Mesenchymal stem cell (in vitro differentiated cells and primary cell): ENCODE data around the gene C11orf91.

Experiments
- DNase-seq: peaks from one replicate; pipeline ENCODE4 v3.0.0-alpha.2; 2013
- H2AFZ ChIP-seq: one replicate; pipeline ENCODE4 v1.6.1; 2013; ENCODE audit warnings: low read depth, mild to moderate bottlenecking, control low read depth, inconsistent platforms, low read length, moderate library complexity
- H2AK5ac ChIP-seq: 2 replicates; pipeline ENCODE4 v1.6.1; 2013; ENCODE audit warnings: low read length, moderate library complexity, mild to moderate bottlenecking, inconsistent platforms; ENCODE audit not compliant: severe bottlenecking
- H2BK120ac ChIP-seq: one replicate; pipeline ENCODE4 v1.6.1; 2013; ENCODE audit warnings: low read depth, mild to moderate bottlenecking, inconsistent platforms, low read length, moderate library complexity
- H2BK12ac ChIP-seq, 2 experiments: one replicate each; pipeline ENCODE4 v1.6.1; 2013; ENCODE audit warnings: inconsistent platforms in 2 of 2, low read length in 2 of 2, mild to moderate bottlenecking in 2 of 2, moderate library complexity in 2 of 2, control low read depth in 1 of 2
- H2BK15ac ChIP-seq: one replicate; pipeline ENCODE4 v1.6.1; 2013; ENCODE audit warnings: mild to moderate bottlenecking, low read depth, inconsistent platforms; ENCODE audit not compliant: poor library complexity, severe bottlenecking
- H2BK5ac ChIP-seq: 2 replicates; pipeline ENCODE4 v1.6.1; 2013; ENCODE audit warnings: low read depth, mild to moderate bottlenecking, low read length, control low read depth, inconsistent platforms; ENCODE audit not compliant: poor library complexity, severe bottlenecking
- H3K14ac ChIP-seq, 2 experiments: one replicate each; pipeline ENCODE4 v1.6.1; 2013; ENCODE audit warnings: inconsistent platforms in 2 of 2, low read length in 2 of 2, control low read depth in 1 of 2, mild to moderate bottlenecking in 1 of 2, moderate library complexity in 1 of 2
- H3K18ac ChIP-seq, 2 experiments: one replicate each; pipeline ENCODE4 v1.6.1; 2013; ENCODE audit warnings: inconsistent platforms in 2 of 2, low read length in 2 of 2, control low read depth in 1 of 2, low read depth in 1 of 2, mild to moderate bottlenecking in 1 of 2
- H3K23ac ChIP-seq, 2 experiments: one replicate each; pipeline ENCODE4 v1.6.1; 2013; ENCODE audit warnings: inconsistent platforms in 2 of 2, low read length in 2 of 2, mild to moderate bottlenecking in 2 of 2, moderate library complexity in 2 of 2, control low read depth in 1 of 2
- H3K27ac ChIP-seq: 2 replicates; pipeline ENCODE4 v1.5.1; 2013; ENCODE audit warnings: mild to moderate bottlenecking, moderate library complexity, low read length, control low read depth, inconsistent platforms; ENCODE audit not compliant: poor library complexity, severe bottlenecking
- H3K27me3 ChIP-seq, 2 experiments: 2 replicates each; pipeline versions ENCODE4 v1.6.1 to v1.7.0; 2013; ENCODE audit warnings: low read length in 2 of 2, mild to moderate bottlenecking in 2 of 2, moderate library complexity in 2 of 2, control low read depth in 1 of 2, inconsistent platforms in 1 of 2; ENCODE audit not compliant: control insufficient read depth in 1 of 2, insufficient read depth in 1 of 2
- H3K36me3 ChIP-seq, 2 experiments: 2 replicates each; pipeline versions ENCODE4 v1.6.1 to v1.7.0; 2013; ENCODE audit warnings: low read length in 2 of 2, control low read depth in 1 of 2, inconsistent platforms in 1 of 2, low read depth in 1 of 2, mild to moderate bottlenecking in 1 of 2; ENCODE audit not compliant: insufficient read depth in 2 of 2, control insufficient read depth in 1 of 2
- H3K4ac ChIP-seq, 2 experiments: one replicate each; pipeline ENCODE4 v1.6.1; 2013; ENCODE audit warnings: inconsistent platforms in 2 of 2, low read length in 2 of 2, mild to moderate bottlenecking in 2 of 2, moderate library complexity in 2 of 2, control low read depth in 1 of 2, low read depth in 1 of 2
- H3K4me1 ChIP-seq: 2 replicates; pipeline ENCODE4 v1.6.1; 2013; ENCODE audit warnings: low read depth, low read length, control low read depth; ENCODE audit not compliant: control insufficient read depth, insufficient read depth
- H3K4me2 ChIP-seq: 2 replicates; pipeline ENCODE4 v1.6.1; 2013; ENCODE audit warnings: low read length, mild to moderate bottlenecking, inconsistent platforms; ENCODE audit not compliant: poor library complexity, severe bottlenecking
- H3K4me3 ChIP-seq, 2 experiments: 2 replicates each; pipeline versions ENCODE4 v1.5.1 to v1.7.0; 2013; ENCODE audit warnings: low read length in 2 of 2, mild to moderate bottlenecking in 2 of 2, control low read depth in 1 of 2, low read depth in 1 of 2; ENCODE audit not compliant: insufficient read depth in 1 of 2
- H3K79me1 ChIP-seq: replicated peaks from 2 replicates; pipeline ENCODE4 v1.6.1; 2013; ENCODE audit warnings: mild to moderate bottlenecking, control low read depth, low read length, inconsistent platforms; ENCODE audit not compliant: poor library complexity, severe bottlenecking
- H3K9ac ChIP-seq: 2 replicates; pipeline ENCODE4 v1.7.0; 2013; ENCODE audit warnings: mild to moderate bottlenecking, low read length, moderate library complexity
- H3K9me3 ChIP-seq: 2 replicates; pipeline ENCODE4 v1.7.0; 2013; ENCODE audit warnings: mild to moderate bottlenecking, low read length; ENCODE audit not compliant: control insufficient read depth
- H4K8ac ChIP-seq: one replicate; pipeline ENCODE4 v1.6.1; 2013; ENCODE audit warnings: inconsistent platforms, mild to moderate bottlenecking, low read length, moderate library complexity
- H4K91ac ChIP-seq: one replicate; pipeline ENCODE4 v1.6.1; 2013; ENCODE audit warnings: mild to moderate bottlenecking, low read length, inconsistent platforms
- WGBS: methylation state at CpG from one replicate; pipeline ENCODE4 v1.1.7; 2013; ENCODE audit warnings: mixed read lengths; 5-methylcytosine and 5-hydroxymethylcytosine counted together

Gene C11orf91

GRCh38 chr11:33741806-33742205, 41.2 kb upstream of the C11orf91 start:
- H2BK120ac ChIP-seq: no peak overlapping the region
- no peaks in the 10 kb centered on the region for H3K27me3 ChIP-seq
- no peak overlapping the region for H3K4me2 ChIP-seq
- peaks cover 6 to 26% of the 10 kb centered on the region in 2 experiments for H3K36me3 ChIP-seq
- no peak overlapping the region for H3K27ac ChIP-seq
- H3K4ac ChIP-seq: no peak overlapping the region
- H2AFZ ChIP-seq: no peak overlapping the region
- no peak overlapping the region for H2AK5ac ChIP-seq
- no peak overlapping the region for H3K4me3 ChIP-seq
- H3K9me3 ChIP-seq: no peaks in the 10 kb centered on the region
- H3K79me1 ChIP-seq: no peaks in the 10 kb centered on the region
- no peak overlapping the region for H3K9ac ChIP-seq
- no peak overlapping the region for H3K18ac ChIP-seq
- H2BK15ac ChIP-seq: no peak overlapping the region
- DNase-seq: no peak
- no peak overlapping the region for H4K91ac ChIP-seq
- no peak overlapping the region for H4K8ac ChIP-seq
- H2BK5ac ChIP-seq: no peak overlapping the region
- H3K23ac ChIP-seq: no peak overlapping the region
- 85% methylated on average over 7 of the region's 7 CpGs for WGBS
- no peak overlapping the region for H2BK12ac ChIP-seq
- peaks cover 5% of the 10 kb centered on the region for H3K4me1 ChIP-seq
- no peak overlapping the region for H3K14ac ChIP-seq

- Histone ChIP-seq H3K4me3 (peak overlapping the region in 1 of 2 experiments; percentile 93), H2AK5ac (no peak overlapping the region), H3K18ac (no peak overlapping the region), H3K23ac (no peak overlapping the region), H2AFZ (no peak overlapping the region), H2BK120ac (no peak overlapping the region), H2BK12ac (no peak overlapping the region), H3K4me1 (peaks cover 9% of the 10 kb centered on the region), H3K36me3 (peaks cover 0 to 16% of the 10 kb centered on the region in 2 experiments), H3K27me3 (no peaks in the 10 kb centered on the region), H3K4me2 (no peak overlapping the region), H3K9me3 (no peaks in the 10 kb centered on the region), H4K8ac (peak overlapping the region; percentile 9), H2BK15ac (no peak overlapping the region), H3K4ac (no peak overlapping the region), H3K9ac (peak overlapping the region; percentile 90), H2BK5ac (no peak overlapping the region), H3K14ac (no peak overlapping the region), H3K27ac (peak overlapping the region; percentile 1), H4K91ac (no peak overlapping the region), H3K79me1 (no peaks in the 10 kb centered on the region)
- 97% methylated on average over 2 of the region's 3 CpGs for WGBS
- no peak for DNase-seq
These were observed 36.8 kb upstream of the C11orf91 start for GRCh38 chr11:33737362-33737821.

GRCh38 chr11:33736148-33736812, 35.7 kb upstream of the C11orf91 start, which contains the start of gene CD59:
CD59 (minus strand) TSS chr11:33736423; CDS start chr11:33722445, 13,978 bp downstream.
- peak within 1 kb of the TSS; percentile 89 for H2BK120ac ChIP-seq
- H2AFZ ChIP-seq: peak within 1 kb of the TSS; percentile 66
- peak within 1 kb of the TSS; percentile 46 to 65 for H3K4ac ChIP-seq
- H3K23ac ChIP-seq: no peak within 1 kb of the TSS
- H3K36me3 ChIP-seq: peaks cover 0 to 21% of the 10 kb centered on the region in 2 experiments
- H3K9me3 ChIP-seq: no peaks in the 10 kb centered on the region
- peak within 1 kb of the TSS; percentile 77 to 94 for H3K18ac ChIP-seq
- peak within 1 kb of the TSS; percentile 89 to 90 for H2BK12ac ChIP-seq
- DNase-seq: peak; percentile 91
- WGBS: 2% methylated on average over 46 of the region's 48 CpGs
- H3K79me1 ChIP-seq: no peaks in the 10 kb centered on the region
- H4K8ac ChIP-seq: peak within 1 kb of the TSS; percentile 77
- H3K14ac ChIP-seq: peak within 1 kb of the TSS in 1 of 2 experiments; percentile 53
- peak within 1 kb of the TSS; percentile 83 for H2BK15ac ChIP-seq
- H3K27ac ChIP-seq: peak within 1 kb of the TSS; percentile 78
- no peak within 1 kb of the TSS for H2AK5ac ChIP-seq
- peak within 1 kb of the TSS; percentile 77 for H4K91ac ChIP-seq
- H3K27me3 ChIP-seq: no peaks in the 10 kb centered on the region
- peak within 1 kb of the TSS; percentile 33 for H2BK5ac ChIP-seq
- H3K4me1 ChIP-seq: peaks cover 10% of the 10 kb centered on the region
- peak within 1 kb of the TSS; percentile 78 to 93 for H3K4me3 ChIP-seq
- H3K9ac ChIP-seq: peak within 1 kb of the TSS; percentile 90
- H3K4me2 ChIP-seq: peak within 1 kb of the TSS; percentile 64

GRCh38 chr11:33735271-33736147, 34.9 kb upstream of the C11orf91 start:
- 2% methylated on average over 50 of the region's 53 CpGs for WGBS

More at GRCh38 chr11:33735271-33736147, 34.9 kb upstream of the C11orf91 start:
- H3K14ac ChIP-seq: peak overlapping the region in 1 of 2 experiments; percentile 53
- peak overlapping the region; percentile 49 for H2AK5ac ChIP-seq
- peak overlapping the region; percentile 90 for H3K9ac ChIP-seq
- peak overlapping the region in 1 of 2 experiments; percentile 89 for H2BK12ac ChIP-seq
- H2BK120ac ChIP-seq: peak overlapping the region; percentile 89
- H3K18ac ChIP-seq: peak overlapping the region; percentile 67 to 77
- DNase-seq: peak; percentile 67
- peak overlapping the region; percentile 66 for H2AFZ ChIP-seq
- H3K4me1 ChIP-seq: peaks cover 10% of the 10 kb centered on the region
- peak overlapping the region; percentile 78 to 93 for H3K4me3 ChIP-seq
- H2BK15ac ChIP-seq: peak overlapping the region; percentile 83
- H3K27ac ChIP-seq: peak overlapping the region; percentile 78
- H3K23ac ChIP-seq: no peak overlapping the region
- H4K91ac ChIP-seq: peak overlapping the region; percentile 77
- no peaks in the 10 kb centered on the region for H3K79me1 ChIP-seq
- no peaks in the 10 kb centered on the region for H3K27me3 ChIP-seq
- peak overlapping the region; percentile 33 for H2BK5ac ChIP-seq
- peak overlapping the region; percentile 64 for H3K4me2 ChIP-seq
- H3K9me3 ChIP-seq: no peaks in the 10 kb centered on the region
- peak overlapping the region; percentile 46 to 54 for H3K4ac ChIP-seq
- peaks cover 0 to 26% of the 10 kb centered on the region in 2 experiments for H3K36me3 ChIP-seq
- H4K8ac ChIP-seq: peak overlapping the region; percentile 77
